ENCODE measurements around the gene KASH5. TPM values are rescaled to one million over a fixed set of nuclear protein-coding genes. Genes with fewer than 3 reads are reported as not detected.

The KASH5 gene
- total RNA-seq, 2 experiments from 2014 or later: 0.45 to 0.85 TPM

DNA sequence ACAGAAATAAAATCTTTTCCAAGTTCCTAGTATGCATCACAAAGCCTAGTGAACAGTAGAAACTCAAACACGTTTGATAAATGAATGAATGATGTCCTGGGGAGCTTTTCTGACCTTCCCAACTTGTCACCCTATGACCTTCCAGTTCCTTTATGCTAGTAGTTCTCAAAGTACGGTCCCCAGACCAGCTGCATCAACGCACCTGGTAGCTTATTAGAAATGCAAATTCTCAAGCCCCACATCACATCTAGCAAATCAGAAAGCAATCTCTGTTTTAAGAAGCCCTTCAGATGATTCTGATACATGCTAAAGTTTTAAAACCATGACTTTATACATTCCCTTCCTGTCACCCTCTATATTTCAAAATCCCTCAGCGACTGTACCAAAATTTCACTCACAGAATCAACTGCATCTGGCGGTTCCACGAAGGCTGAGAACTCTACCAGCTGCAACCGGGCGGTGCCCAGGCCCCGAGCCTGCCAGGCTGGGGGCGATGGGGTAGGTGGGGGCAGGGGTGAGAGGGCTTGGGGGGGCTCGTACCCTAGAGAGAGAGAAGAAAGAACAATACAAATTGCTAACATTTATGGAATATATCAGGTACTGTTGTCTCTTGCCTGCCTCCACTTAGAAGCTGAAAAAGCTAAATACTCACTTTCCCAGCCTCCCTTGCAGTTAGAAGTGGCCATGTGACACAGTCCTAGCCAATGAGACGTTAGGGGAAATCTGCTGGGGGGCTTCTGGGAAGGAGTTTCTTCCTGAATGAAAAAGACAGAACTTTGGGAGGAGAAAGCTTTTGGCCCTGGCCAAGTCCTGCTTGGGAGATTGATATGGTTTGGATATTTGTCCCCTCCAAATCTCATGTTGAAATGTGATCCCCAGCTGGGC is 39.5 kb upstream of the KASH5 start:
- DNase-seq: no peak
- H3K27ac Mint-ChIP-seq: no peak overlapping the region
- POLR2A ChIA-PET: interaction anchor here (0.6 kb wide), 1 partner anchor 350 kb away, joined by 5 read pairs; no protein-coding TSS in a partner anchor
- H3K4me1 Mint-ChIP-seq: no peaks in the 10 kb centered on the region
- H3K4me3 Mint-ChIP-seq: no peak overlapping the region
- CTCF ChIA-PET: interaction anchor here (0.6 kb wide), 1 partner anchor 20 kb away, joined by 5 read pairs; no protein-coding TSS in a partner anchor
- no peaks in the 10 kb centered on the region for H3K36me3 Mint-ChIP-seq (ENCODE audit: low read depth)
- peaks cover 3% of the 10 kb centered on the region for H3K27me3 Mint-ChIP-seq
- peaks cover 3% of the 10 kb centered on the region for H3K9me3 Mint-ChIP-seq

DNA sequence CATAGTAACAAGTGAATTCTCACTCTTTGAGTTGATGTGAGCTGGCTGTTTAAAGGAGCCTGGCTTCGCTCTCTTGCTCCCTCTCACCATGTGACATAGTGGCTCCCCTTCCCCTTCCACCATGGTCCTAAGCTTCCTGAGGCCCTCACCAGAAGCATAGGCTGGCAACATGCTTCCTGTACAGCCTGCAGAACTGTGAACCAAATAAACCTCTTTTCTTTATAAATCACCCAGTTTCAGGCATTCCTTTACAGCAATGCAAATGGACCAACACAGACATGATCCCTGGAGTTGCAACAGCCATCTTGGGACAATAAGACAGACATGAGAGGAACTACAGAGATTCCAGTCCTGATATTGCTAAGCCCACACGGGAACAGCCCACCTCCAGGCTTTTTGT is 38.5 kb upstream of the KASH5 start:
- Mint-ChIP-seq H3K27me3 (peaks cover 4% of the 10 kb centered on the region), H3K4me3 (no peak overlapping the region), H3K27ac (no peak overlapping the region), H3K9me3 (peaks cover 3% of the 10 kb centered on the region), H3K36me3 (ENCODE audit: low read depth) (no peaks in the 10 kb centered on the region), H3K4me1 (no peaks in the 10 kb centered on the region)
- ChIA-PET CTCF (no interaction called here), POLR2A (no interaction called here)
- no peak for DNase-seq

DNA sequence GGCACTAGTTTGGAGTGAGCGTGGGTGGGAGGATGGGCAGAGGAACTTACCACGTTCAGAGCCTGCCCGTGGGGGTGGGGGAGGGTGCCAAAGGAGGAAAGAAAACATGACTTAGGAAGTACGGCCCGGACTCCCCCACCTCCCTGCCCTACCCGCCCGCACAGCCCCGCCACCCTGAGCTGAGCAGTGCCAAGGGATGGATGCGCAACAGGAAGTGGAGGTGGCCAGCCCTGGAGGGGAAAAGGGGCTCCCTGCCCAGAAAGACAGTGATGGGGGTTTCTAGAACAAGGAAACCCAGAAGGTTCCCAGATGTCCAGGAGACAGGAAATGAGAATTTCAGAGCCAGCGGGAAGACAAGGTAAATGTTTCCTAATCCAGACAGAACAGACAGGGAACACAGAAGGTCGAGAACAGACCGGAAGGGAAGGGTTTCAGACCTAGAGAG is 32.1 kb upstream of the KASH5 start:
- Mint-ChIP-seq H3K36me3 (ENCODE audit: low read depth) (no peaks in the 10 kb centered on the region), H3K27me3 (peaks cover 25% of the 10 kb centered on the region), H3K27ac (no peak overlapping the region), H3K4me1 (peaks cover 14% of the 10 kb centered on the region), H3K9me3 (no peaks in the 10 kb centered on the region), H3K4me3 (no peak overlapping the region)
- CTCF ChIA-PET: no interaction called here
- POLR2A ChIA-PET: no interaction called here
- no peak for DNase-seq

DNA sequence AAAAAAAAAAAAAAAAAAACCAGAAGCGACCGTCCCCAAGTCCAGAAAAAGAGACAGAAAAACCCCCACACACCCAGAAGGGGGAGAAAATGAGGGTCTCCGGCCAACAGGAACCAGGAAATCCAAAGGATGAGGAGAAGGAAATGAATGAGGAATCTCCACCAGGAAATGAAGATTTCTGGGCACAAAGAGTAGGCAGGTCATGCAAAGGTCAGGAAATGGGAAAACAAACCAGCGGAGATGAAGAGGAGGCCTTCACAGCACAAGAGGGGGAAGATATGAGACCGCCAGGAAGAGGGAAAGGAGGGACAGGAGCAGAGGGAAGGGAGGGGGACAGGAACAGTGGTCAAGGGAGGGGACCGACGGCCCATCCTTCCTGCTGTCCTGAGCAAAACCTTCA is 31.7 kb upstream of the KASH5 start:
- POLR2A ChIA-PET: no interaction called here
- H3K4me3 Mint-ChIP-seq: no peak overlapping the region
- no peak for DNase-seq
- H3K9me3 Mint-ChIP-seq: no peaks in the 10 kb centered on the region
- peaks cover 16% of the 10 kb centered on the region for H3K4me1 Mint-ChIP-seq
- peaks cover 29% of the 10 kb centered on the region for H3K27me3 Mint-ChIP-seq
- no peak overlapping the region for H3K27ac Mint-ChIP-seq
- CTCF ChIA-PET: no interaction called here
- H3K36me3 Mint-ChIP-seq (ENCODE audit: low read depth): no peaks in the 10 kb centered on the region

DNA sequence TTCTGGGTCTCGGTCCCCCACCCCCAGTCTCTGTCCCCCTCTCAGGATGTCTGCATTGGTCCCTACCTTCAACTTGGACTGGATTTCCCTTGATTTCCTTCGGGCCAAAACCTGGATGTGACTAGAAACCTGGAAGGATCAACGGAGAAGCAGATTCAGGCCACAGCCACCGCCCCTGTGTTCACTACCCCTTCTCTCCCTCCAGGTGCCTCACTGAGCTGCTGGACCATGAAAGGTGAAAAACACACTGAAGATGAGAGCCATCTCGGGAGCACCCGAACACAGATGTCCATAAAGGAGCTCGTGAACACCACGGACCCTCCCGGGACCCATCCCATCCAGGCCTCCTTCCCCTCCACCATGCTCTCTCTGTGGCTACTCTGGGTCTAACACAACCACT is 30.9 kb upstream of the KASH5 start:
- Mint-ChIP-seq H3K4me3 (no peak overlapping the region), H3K27me3 (peaks cover 36% of the 10 kb centered on the region), H3K27ac (no peak overlapping the region), H3K9me3 (no peaks in the 10 kb centered on the region), H3K36me3 (ENCODE audit: low read depth) (no peaks in the 10 kb centered on the region), H3K4me1 (peaks cover 23% of the 10 kb centered on the region)
- ChIA-PET CTCF (interaction anchor here (3.7 kb wide), 1 partner anchor 29 kb away, joined by 10 read pairs; no protein-coding TSS in a partner anchor), POLR2A (no interaction called here)
- no peak for DNase-seq

DNA sequence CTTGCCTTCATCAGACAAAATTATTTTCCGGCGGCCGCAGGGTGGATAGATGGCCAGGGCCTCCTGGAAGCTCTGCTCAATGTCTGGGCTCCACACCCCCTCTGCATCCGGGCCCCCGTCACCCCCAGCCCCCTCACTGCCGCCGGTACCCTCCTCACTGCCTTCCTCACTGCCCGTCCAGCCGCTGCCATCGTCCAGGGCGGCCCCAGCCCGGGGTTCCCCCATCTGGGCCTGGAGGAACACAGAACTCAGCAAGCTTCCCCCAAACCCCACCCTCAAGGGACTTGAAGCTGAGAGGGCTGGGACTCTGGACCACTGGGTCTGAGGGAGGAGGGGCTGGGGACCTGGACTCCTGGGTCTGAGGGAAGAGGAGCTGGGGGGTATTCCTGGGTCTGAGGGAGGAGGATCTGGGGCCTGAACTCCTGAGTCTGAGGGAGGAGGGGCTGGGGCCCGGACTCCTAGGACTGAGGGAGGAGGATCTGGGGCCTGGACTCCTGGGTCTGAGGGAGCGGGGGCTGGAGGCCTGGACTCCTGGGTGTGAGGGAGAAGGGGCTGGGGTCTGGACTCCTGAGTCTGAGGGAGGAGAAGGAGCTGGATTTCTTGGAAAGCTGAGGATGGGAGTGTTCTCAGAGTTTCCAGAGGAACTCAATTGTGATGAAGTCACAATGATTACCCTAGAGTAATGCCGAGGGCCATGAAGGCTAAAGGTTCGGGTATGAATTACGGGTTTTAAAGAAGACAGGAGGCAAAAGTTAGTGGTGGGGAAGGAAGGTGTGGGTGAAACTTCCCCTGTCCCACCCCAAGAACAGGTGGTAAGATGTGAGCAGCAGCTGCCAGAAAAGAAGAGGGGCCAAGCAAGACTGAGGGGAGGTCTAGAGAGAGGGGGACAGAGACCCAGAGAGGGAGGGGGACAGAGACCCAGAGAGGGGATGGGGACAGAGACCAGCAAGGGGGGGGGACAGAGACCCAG is 27.9 kb upstream of the KASH5 start:
- H3K27me3 Mint-ChIP-seq: peaks cover 40% of the 10 kb centered on the region
- no peaks in the 10 kb centered on the region for H3K9me3 Mint-ChIP-seq
- H3K36me3 Mint-ChIP-seq (ENCODE audit: low read depth): no peaks in the 10 kb centered on the region
- peaks cover 23% of the 10 kb centered on the region for H3K4me1 Mint-ChIP-seq
- no peak overlapping the region for H3K27ac Mint-ChIP-seq
- ChIA-PET CTCF (interaction anchor here (0.6 to 3.7 kb wide), 4 partner anchors 32 to 400 kb away, joined by 3 to 10 read pairs (median 3); no protein-coding TSS in a partner anchor), POLR2A (no interaction called here)
- DNase-seq: no peak
- no peak overlapping the region for H3K4me3 Mint-ChIP-seq

DNA sequence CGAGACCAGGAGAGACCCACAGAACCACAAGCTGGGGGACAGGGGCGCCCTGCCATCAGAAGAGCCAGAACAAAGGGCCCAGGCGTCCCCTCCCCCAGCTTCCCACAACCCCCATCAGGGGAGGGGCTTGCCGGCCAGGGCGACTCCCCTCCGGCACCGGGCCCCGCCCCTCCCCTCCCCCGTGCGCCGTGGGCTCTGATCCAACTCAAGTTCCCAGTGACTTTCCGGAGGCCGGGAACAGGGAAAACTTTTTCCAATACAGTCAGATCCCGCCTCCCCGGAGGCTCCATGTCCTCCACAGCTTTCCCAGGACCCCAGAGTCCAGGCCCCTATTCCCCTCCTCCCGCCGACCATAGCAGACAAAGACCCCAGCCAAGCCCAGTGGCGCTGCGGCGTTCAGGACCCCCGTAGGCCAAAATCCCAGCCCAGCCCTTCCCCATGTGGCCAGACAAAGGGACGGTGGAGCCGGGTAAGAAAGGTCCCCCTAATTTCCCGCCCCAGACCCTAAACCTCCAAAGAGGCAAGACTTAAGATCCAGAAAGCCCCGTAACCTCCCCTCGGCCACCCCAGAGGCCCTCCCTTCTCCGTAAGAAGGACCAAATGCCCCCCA is 26.5 kb upstream of the KASH5 start:
- Mint-ChIP-seq H3K4me1 (peaks cover 12% of the 10 kb centered on the region), H3K9me3 (no peaks in the 10 kb centered on the region), H3K27ac (no peak overlapping the region), H3K27me3 (peaks cover 40% of the 10 kb centered on the region), H3K4me3 (no peak overlapping the region), H3K36me3 (ENCODE audit: low read depth) (no peaks in the 10 kb centered on the region)
- ChIA-PET POLR2A (no interaction called here), CTCF (interaction anchor here (1.1 kb wide), 1 partner anchor 30 kb away, joined by 3 read pairs; no protein-coding TSS in a partner anchor)
- DNase-seq: no peak

DNA sequence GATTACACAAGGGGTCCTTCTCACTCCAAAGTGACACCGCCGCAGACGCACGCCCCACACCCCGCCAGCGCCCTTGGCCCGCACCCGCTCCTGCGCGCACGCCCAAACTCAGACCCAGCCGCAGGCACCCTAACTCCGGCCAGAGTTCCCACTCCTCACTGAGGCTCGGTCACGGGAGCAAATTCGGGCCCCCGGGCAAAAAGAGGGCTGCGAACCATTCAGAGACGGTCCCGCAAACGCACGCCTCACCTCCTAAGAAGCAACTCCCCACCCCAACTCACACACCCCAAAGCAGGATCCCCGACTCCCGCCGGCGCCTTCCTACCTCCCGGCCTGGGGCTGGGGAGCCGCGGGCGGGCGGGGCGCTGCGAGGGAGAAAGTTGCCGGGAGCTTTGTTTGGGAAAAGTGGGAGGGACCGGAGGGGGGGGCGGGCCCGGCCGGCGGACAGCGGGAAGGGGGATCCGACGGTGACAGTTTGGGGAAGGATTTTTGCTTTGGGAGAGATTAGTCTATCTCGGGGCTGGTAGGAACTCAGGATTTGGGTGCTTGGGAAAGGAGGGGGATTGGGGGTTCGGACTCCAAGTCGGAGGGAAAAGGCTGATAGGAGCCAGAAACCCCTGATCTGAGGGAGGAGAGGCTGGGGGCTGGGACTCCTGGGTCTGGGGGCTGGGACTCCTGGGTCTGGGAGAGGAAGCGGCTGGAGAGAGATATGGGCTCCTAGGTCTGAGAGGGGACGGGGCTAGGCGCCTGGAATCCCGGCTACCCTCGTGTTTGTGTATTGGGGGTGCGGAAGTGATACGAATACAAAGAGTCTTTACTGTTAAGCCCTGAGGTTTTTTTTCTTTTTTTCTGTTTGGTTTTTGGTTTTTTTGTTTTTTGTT is 25.8 kb upstream of the KASH5 start, which contains the start of gene TEAD2:
TSS of gene TEAD2 (minus strand) at position 369 of the 881 bp plus-strand sequence. CDS start 2,341 bp downstream, outside the sequence.
- no peaks in the 10 kb centered on the region for H3K9me3 Mint-ChIP-seq
- POLR2A ChIA-PET: no interaction called here
- H3K27ac Mint-ChIP-seq: no peak within 1 kb of the TSS
- CTCF ChIA-PET: interaction anchor here (0.6 to 1.1 kb wide), 2 partner anchors 29 to 517 kb away, joined by 3 to 4 read pairs; no protein-coding TSS in a partner anchor
- H3K4me3 Mint-ChIP-seq: no peak within 1 kb of the TSS
- peaks cover 10% of the 10 kb centered on the region for H3K4me1 Mint-ChIP-seq
- DNase-seq: no peak
- peaks cover 37% of the 10 kb centered on the region for H3K27me3 Mint-ChIP-seq
- H3K36me3 Mint-ChIP-seq (ENCODE audit: low read depth): no peaks in the 10 kb centered on the region

DNA sequence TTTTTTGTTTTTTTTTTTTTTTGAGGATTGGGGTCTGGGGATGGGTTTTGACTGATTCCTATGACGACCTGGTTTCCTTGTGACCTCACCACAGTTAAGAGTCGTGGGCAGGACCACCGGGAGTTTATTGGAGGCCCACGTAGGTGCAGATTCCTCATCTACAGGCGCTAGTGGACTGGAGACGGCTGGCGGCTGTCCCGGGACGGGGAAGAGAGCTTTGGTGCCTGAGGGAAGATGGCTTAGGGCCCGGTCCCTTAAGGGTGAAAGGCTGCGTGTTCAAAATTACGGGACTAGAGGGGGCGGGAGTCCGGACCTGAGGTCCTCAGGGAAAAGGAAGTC is 25.2 kb upstream of the KASH5 start:
- Mint-ChIP-seq H3K27ac (no peak overlapping the region), H3K4me3 (no peak overlapping the region), H3K4me1 (peaks cover 10% of the 10 kb centered on the region), H3K9me3 (no peaks in the 10 kb centered on the region), H3K27me3 (peaks cover 37% of the 10 kb centered on the region), H3K36me3 (ENCODE audit: low read depth) (no peaks in the 10 kb centered on the region)
- ChIA-PET POLR2A (no interaction called here), CTCF (interaction anchor here (0.6 kb wide), 1 partner anchor 517 kb away, joined by 4 read pairs; no protein-coding TSS in a partner anchor)
- no peak for DNase-seq

DNA sequence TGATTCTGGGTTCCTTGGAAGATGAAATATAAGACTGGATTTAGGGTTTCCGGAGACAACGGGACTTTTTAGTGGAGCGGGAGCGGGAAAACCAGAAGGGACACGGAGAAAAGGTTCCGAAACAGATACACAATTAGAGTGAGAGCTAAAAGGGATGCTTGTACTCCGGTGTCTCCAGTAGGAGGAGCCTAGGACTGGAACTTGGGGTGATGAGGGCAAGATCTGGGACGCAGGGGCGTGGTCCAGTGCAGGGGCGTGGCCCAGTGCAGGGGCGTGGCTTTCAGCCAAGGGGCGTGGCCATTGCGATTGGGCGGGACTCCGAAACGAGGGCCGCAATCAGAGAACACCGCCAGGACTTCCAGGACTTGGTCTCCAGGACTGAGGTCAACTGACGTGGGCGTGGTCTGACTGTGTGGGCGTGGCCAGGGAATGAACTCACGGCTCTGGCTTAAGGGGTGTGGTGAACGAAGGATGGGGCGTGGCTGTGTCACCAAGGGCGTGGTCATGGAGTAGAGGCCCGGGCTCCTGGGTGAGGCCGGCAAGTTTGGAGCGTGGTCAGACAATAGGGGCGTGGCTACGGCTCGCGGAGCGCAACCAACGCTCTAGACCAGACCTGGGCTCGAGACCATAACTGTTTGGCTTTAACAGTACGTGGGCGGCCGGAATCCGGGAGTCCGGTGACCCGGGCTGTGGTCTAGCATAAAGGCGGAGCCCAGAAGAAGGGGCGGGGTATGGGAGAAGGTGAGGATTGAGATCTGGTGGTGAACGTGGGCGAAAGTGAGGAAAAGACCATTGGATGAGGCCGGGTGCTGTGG is 24.6 kb upstream of the KASH5 start, which contains the start of gene DKKL1:
TSS of gene DKKL1 (plus strand) at position 610 of the 815 bp plus-strand sequence. CDS start at position 732, 122 bp downstream.
- Mint-ChIP-seq H3K27me3 (peaks cover 37% of the 10 kb centered on the region), H3K4me3 (no peak within 1 kb of the TSS), H3K9me3 (no peaks in the 10 kb centered on the region), H3K27ac (no peak within 1 kb of the TSS), H3K36me3 (ENCODE audit: low read depth) (no peaks in the 10 kb centered on the region), H3K4me1 (peaks cover 10% of the 10 kb centered on the region)
- peak; percentile 77 for DNase-seq
- CTCF ChIA-PET: interaction anchor here (0.6 kb wide), 1 partner anchor 516 kb away, joined by 4 read pairs; no protein-coding TSS in a partner anchor
- POLR2A ChIA-PET: no interaction called here

DNA sequence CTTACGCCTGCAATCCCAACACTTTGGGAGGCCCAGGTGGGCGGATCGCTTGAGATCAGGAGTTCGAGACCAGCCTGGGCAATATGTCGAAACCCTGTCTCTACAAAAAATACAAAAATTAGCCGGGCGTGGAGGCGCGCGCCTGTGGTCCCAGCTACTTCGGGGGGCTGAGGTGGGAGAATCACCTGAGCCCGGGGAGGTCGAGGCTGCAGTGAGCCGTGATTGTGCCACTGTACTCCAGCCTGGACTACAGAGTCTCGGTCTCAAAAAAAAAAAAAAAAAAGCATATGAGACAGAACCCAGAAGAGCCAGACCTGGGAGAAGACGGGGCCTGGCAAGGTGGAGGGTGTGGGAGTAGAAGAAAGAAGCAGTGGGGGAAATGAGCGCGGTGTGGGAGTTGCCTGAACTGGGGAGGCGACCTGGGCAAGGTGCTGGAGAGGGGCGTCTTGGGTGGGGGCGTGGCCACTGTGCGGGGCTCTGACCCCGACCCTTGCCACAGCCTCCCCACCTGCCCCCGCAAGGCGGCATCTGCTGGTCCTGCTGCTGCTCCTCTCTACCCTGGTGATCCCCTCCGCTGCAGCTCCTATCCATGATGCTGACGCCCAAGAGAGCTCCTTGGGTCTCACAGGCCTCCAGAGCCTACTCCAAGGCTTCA is 23.8 kb upstream of the KASH5 start:
- POLR2A ChIA-PET: no interaction called here

More for the DNA sequence above, 23.8 kb upstream of the KASH5 start:
- H3K27me3 Mint-ChIP-seq: peaks cover 35% of the 10 kb centered on the region
- H3K4me3 Mint-ChIP-seq: no peak overlapping the region
- no peak for DNase-seq
- H3K27ac Mint-ChIP-seq: no peak overlapping the region
- H3K36me3 Mint-ChIP-seq (ENCODE audit: low read depth): no peaks in the 10 kb centered on the region
- peaks cover 10% of the 10 kb centered on the region for H3K4me1 Mint-ChIP-seq
- H3K9me3 Mint-ChIP-seq: peaks cover 4% of the 10 kb centered on the region
- CTCF ChIA-PET: interaction anchor here (0.6 kb wide), 1 partner anchor 115 kb away, joined by 3 read pairs; no protein-coding TSS in a partner anchor

Data from activated CD4-positive, alpha-beta T cell treated with anti-CD3 and anti-CD28 coated beads, Interleukin-2, amount 10 ng/mL, durations not matched to agents 7 days and 5 days (primary cell).